ENCODE data around the gene PCP2. TPM values are rescaled to one million over a fixed set of nuclear protein-coding genes. Genes with fewer than 3 reads are reported as not detected.

PCP2 gene
- total and polyA plus RNA-seq, 2 experiments from 2014 or later, result 0.60 TPM; not detected in 1

DNA sequence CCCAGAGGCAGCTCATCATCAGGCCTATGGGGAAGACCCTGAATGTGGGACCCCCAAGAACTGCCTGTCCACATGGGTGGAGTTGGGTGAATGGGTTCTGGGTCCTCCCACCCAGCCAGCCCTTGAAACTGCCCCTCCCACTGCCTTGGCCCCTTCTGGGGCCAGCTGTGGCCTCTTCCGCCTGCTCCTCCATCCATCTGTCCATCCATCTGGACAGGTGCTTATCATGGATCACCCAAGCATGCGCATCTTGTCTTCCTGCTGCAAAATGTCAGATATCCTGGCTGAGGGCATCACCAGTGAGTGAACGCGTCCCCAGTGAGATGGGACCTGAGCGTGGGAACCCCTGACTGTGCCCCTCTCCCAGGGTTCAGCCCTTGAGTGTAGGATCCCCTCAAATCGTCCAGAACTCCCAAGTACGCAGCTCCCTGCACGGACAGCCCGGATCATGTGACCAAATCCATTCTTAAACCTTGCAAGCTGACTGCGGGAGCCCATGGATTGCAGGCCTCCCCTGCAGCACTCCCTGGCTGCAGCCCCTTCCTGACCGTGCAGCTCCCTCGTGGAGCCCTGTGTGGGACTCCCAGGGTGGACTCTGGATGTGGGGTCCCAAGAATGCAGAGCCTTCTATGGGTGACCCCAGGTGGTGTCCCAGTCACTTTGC is 5.4 kb upstream of the PCP2 start:
- no peak overlapping the region for H3K27ac ChIP-seq
- no peaks in the 10 kb centered on the region for H3K27me3 ChIP-seq
- no peaks in the 10 kb centered on the region for H3K9me3 ChIP-seq (ENCODE audit: low read depth)
- TF ChIP-seq EZH2phosphoT487 (IDR thresholded peaks at IDR 0.05; ENCODE audit: low read depth, severe bottlenecking, unreplicated experiment) (no peak), EZH2 (IDR thresholded peaks at IDR 0.05; ENCODE audit: borderline replicate concordance) (no peak)
- TF ChIP-seq, protein P1, sequence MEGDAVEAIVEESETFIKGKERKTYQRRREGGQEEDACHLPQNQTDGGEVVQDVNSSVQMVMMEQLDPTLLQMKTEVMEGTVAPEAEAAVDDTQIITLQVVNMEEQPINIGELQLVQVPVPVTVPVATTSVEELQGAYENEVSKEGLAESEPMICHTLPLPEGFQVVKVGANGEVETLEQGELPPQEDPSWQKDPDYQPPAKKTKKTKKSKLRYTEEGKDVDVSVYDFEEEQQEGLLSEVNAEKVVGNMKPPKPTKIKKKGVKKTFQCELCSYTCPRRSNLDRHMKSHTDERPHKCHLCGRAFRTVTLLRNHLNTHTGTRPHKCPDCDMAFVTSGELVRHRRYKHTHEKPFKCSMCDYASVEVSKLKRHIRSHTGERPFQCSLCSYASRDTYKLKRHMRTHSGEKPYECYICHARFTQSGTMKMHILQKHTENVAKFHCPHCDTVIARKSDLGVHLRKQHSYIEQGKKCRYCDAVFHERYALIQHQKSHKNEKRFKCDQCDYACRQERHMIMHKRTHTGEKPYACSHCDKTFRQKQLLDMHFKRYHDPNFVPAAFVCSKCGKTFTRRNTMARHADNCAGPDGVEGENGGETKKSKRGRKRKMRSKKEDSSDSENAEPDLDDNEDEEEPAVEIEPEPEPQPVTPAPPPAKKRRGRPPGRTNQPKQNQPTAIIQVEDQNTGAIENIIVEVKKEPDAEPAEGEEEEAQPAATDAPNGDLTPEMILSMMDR (IDR thresholded peaks at IDR 0.05; ENCODE audit: poor library complexity), result no peak
- H2AFZ ChIP-seq, result no peak overlapping the region
- 85% methylated on average over 12 of the region's 12 CpGs for WGBS (ENCODE audit: low lambda C conversion rate, missing lambda C conversion rate)
- H4K20me1 ChIP-seq (ENCODE audit: insufficient read depth, poor library complexity, severe bottlenecking), result no peaks in the 10 kb centered on the region
- H3K9me2 ChIP-seq (replicated peaks; ENCODE audit: insufficient read depth), result no peaks in the 10 kb centered on the region
- DNase-seq (ENCODE audit: low spot score), result no peak
- no peaks in the 10 kb centered on the region for H3K36me3 ChIP-seq (replicated peaks; ENCODE audit: insufficient read depth, low read depth)
- peaks cover 15% of the 10 kb centered on the region for H3K79me2 ChIP-seq
- H3K4me3 ChIP-seq, result no peak overlapping the region
- H3K4me1 ChIP-seq (ENCODE audit: insufficient read depth), result peaks cover 4% of the 10 kb centered on the region
- no peak overlapping the region for H3K4me2 ChIP-seq

DNA sequence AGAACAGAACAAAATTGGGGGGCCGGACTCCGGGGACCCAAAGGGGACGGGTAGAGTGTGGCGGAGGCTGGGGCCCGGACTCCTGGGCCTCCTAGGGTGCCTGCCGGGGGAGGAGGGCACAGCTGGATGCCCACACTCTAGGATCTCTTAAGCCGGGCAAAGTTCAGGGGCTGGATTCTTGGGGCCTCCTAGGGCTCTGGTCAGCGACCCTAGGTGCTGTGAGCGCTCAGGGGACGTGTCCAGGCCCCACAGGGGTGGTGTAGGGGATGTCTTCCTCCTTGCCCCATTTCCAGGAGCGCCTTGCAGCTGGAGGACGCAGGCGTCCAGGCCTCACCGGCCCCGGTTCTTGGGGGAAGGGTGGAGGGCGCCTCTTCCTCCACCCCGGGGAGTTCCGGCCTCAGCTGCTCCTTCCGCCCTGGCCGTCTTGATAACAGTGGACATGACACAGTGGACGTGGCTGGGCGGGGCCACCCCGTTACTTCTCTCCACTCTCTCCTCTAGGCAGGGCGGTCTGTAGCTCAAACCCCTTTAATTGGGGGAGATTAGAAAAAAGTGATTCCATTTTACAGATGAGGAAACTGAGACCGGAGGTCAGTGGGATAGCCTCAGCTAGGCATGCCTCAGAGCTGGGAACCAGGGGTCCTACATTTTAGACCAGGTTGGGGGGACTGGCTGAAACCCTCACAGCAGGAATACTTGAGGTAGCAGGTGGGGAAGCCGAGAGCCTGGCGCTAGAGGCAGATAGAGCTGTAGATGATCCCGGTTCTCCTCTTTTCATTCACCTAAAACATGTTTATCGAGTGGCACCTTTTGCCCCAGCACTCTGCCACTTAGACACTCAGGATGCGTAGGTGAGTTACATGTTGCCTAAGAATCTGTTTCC is 4.1 kb upstream of the PCP2 start:
- Histone ChIP-seq H3K4me3 (peak overlapping the region; percentile 75), H3K36me3 (replicated peaks; ENCODE audit: insufficient read depth, low read depth) (no peaks in the 10 kb centered on the region), H3K79me2 (peaks cover 15% of the 10 kb centered on the region), H3K4me1 (ENCODE audit: insufficient read depth) (peaks cover 4% of the 10 kb centered on the region), H3K9me3 (ENCODE audit: low read depth) (no peaks in the 10 kb centered on the region), H3K4me2 (peak overlapping the region; percentile 80), H3K9me2 (replicated peaks; ENCODE audit: insufficient read depth) (no peaks in the 10 kb centered on the region), H2AFZ (peak overlapping the region; percentile 78), H4K20me1 (ENCODE audit: insufficient read depth, poor library complexity, severe bottlenecking) (no peaks in the 10 kb centered on the region), H3K27ac (peak overlapping the region; percentile 98), H3K27me3 (no peaks in the 10 kb centered on the region)
- WGBS (ENCODE audit: low lambda C conversion rate, missing lambda C conversion rate), result 39% methylated on average over 27 of the region's 30 CpGs
- DNase-seq (ENCODE audit: low spot score), result peak; percentile 76
- TF ChIP-seq EZH2phosphoT487 (IDR thresholded peaks at IDR 0.05; ENCODE audit: low read depth, severe bottlenecking, unreplicated experiment), result no peak
- TF ChIP-seq, protein P1 (IDR thresholded peaks at IDR 0.05; ENCODE audit: poor library complexity), result no peak
- TF ChIP-seq EZH2 (IDR thresholded peaks at IDR 0.05; ENCODE audit: borderline replicate concordance), result no peak

DNA sequence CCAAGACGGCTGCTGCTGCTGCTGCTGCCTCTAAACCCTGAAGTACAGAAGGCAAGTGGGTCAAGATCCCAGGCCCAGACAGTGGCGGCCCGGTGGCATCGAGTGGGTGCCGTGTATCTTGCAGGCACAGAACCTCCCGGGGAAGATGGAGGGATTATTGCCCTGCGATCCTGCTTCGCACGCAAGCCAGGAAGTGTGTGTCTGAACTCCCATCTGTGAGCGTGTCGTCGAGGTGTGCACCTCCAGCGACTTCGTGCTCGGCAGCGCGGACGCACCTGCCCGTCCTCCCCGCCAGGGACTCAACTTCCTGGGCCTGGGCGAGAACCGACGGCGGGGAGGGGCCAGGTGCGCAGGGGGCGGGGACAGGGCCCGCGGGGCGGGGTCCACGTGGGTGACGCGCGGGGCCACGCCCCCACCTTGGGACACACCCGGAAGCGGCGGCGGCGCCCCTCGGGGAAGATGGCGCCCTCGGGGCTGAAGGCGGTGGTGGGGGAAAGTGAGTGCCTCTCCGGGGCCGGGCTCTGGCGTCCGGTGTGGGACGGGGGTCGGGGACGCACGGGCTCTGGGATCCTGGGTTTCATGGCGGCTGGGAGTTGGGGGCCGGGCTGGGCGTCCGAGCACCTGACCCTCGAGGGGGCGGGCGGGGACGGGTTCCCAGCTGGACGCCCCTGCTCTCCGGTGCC is 3.3 kb upstream of the PCP2 start, which contains the start of gene STXBP2:
Gene STXBP2, plus strand, starts transcription at position 420 of the 683 bp plus-strand sequence. Its CDS starts 40 bp downstream, at position 460.
- Histone ChIP-seq H3K4me1 (ENCODE audit: insufficient read depth) (peaks cover 4% of the 10 kb centered on the region), H3K36me3 (replicated peaks; ENCODE audit: insufficient read depth, low read depth) (no peaks in the 10 kb centered on the region), H3K79me2 (peaks cover 15% of the 10 kb centered on the region), H3K4me2 (peak within 1 kb of the TSS; percentile 80), H2AFZ (peak within 1 kb of the TSS; percentile 82), H3K4me3 (peak within 1 kb of the TSS; percentile 75), H3K27me3 (no peaks in the 10 kb centered on the region), H3K27ac (peak within 1 kb of the TSS; percentile 98), H3K9me2 (replicated peaks; ENCODE audit: insufficient read depth) (no peaks in the 10 kb centered on the region), H3K9me3 (ENCODE audit: low read depth) (no peaks in the 10 kb centered on the region), H4K20me1 (ENCODE audit: insufficient read depth, poor library complexity, severe bottlenecking) (no peaks in the 10 kb centered on the region)
- TF ChIP-seq EZH2 (IDR thresholded peaks at IDR 0.05; ENCODE audit: borderline replicate concordance), result no peak
- TF ChIP-seq, protein P1 (IDR thresholded peaks at IDR 0.05; ENCODE audit: poor library complexity), result no peak
- TF ChIP-seq EZH2phosphoT487 (IDR thresholded peaks at IDR 0.05; ENCODE audit: low read depth, severe bottlenecking, unreplicated experiment), result no peak
- WGBS (ENCODE audit: low lambda C conversion rate, missing lambda C conversion rate), result 25% methylated on average over 26 of the region's 61 CpGs
- peak; percentile 94 for DNase-seq (ENCODE audit: low spot score)
